Measurements from ENCODE around the gene UQCRHL. TPM values are rescaled to one million over a fixed set of nuclear protein-coding genes. Genes with fewer than 3 reads are reported as not detected.

The UQCRHL gene
- total and polyA plus RNA-seq, 2 of the 8 experiments (the other 6 are each of a cell fraction or from before 2014, with no cell fraction given), result 3.7 to 3.9 TPM

GRCh38 chr1:15788624-15789301 is 18.7 kb downstream of the UQCRHL start (continued):
- TF ChIP-seq RBBP5 (IDR thresholded peaks at IDR 0.05; ENCODE audit: borderline replicate concordance, low read depth, low read length) (no peak), EZH2 (IDR thresholded peaks at IDR 0.05; ENCODE audit: low read depth, low read length, severe bottlenecking) (no peak), TBP (IDR thresholded peaks at IDR 0.05; ENCODE audit: low read depth, low read length) (no peak)

Data from H1 (cell line).